Measurements from ENCODE around the gene DNAJC12.
A peak's percentile ranks its signal among the peaks of the same experiment; 100 is the strongest.
"Not testable (repeated sequence)": the region's sequence is repeated elsewhere in the genome, so short reads cannot be mapped to it uniquely, and the experiment has no call there.

DNAJC12 gene

GRCh38 chr10:67780759-67781538, 57.0 kb downstream of the DNAJC12 start:
- in situ Hi-C loops (cut with HindIII; ENCODE audit: low sequenced_read_pairs), result no loop called here
- no peak for DNase-seq (ENCODE audit: low read depth, low spot score)
- no peak overlapping the region for H3K4me3 ChIP-seq (ENCODE audit: low read depth, low read length)
- TF ChIP-seq CTCF (IDR thresholded peaks at IDR 0.05; ENCODE audit: low read depth, low read length), result no peak

GRCh38 chr10:67780204-67780621, 57.8 kb downstream of the DNAJC12 start:
- H3K4me3 ChIP-seq (ENCODE audit: low read depth, low read length); in situ Hi-C loops (cut with HindIII; ENCODE audit: low sequenced_read_pairs); DNase-seq (ENCODE audit: low read depth, low spot score): not testable (repeated sequence)

GRCh38 chr10:67779465-67780203, 58.4 kb downstream of the DNAJC12 start:
- in situ Hi-C loops (cut with HindIII; ENCODE audit: low sequenced_read_pairs), result no loop called here
- TF ChIP-seq CTCF (IDR thresholded peaks at IDR 0.05; ENCODE audit: low read depth, low read length), result peak; percentile 72
- no peak overlapping the region for H3K4me3 ChIP-seq (ENCODE audit: low read depth, low read length)
- DNase-seq (ENCODE audit: low read depth, low spot score), result peak; percentile 82

GRCh38 chr10:67776371-67776770, 61.6 kb downstream of the DNAJC12 start:
- DNase-seq (ENCODE audit: low read depth, low spot score), result no peak
- in situ Hi-C loops (cut with HindIII; ENCODE audit: low sequenced_read_pairs), result no loop called here
- TF ChIP-seq CTCF (IDR thresholded peaks at IDR 0.05; ENCODE audit: low read depth, low read length), result no peak
- no peak overlapping the region for H3K4me3 ChIP-seq (ENCODE audit: low read depth, low read length)

GRCh38 chr10:67775279-67775678, 62.7 kb downstream of the DNAJC12 start:
- no peak for DNase-seq (ENCODE audit: low read depth, low spot score)
- in situ Hi-C loops (cut with HindIII; ENCODE audit: low sequenced_read_pairs), result no loop called here
- TF ChIP-seq CTCF (IDR thresholded peaks at IDR 0.05; ENCODE audit: low read depth, low read length), result no peak
- H3K4me3 ChIP-seq (ENCODE audit: low read depth, low read length), result no peak overlapping the region

- in situ Hi-C loops (cut with HindIII; ENCODE audit: low sequenced_read_pairs), result no loop called here
- DNase-seq (ENCODE audit: low read depth, low spot score), result peak; percentile 67
- TF ChIP-seq CTCF (IDR thresholded peaks at IDR 0.05; ENCODE audit: low read depth, low read length), result no peak
- H3K4me3 ChIP-seq (ENCODE audit: low read depth, low read length), result no peak overlapping the region
These were observed 65.0 kb downstream of the DNAJC12 start for GRCh38 chr10:67772894-67773511.

- H3K4me3 ChIP-seq (ENCODE audit: low read depth, low read length), result no peak overlapping the region
- no peak for TF ChIP-seq CTCF (IDR thresholded peaks at IDR 0.05; ENCODE audit: low read depth, low read length)
- no peak for DNase-seq (ENCODE audit: low read depth, low spot score)
- in situ Hi-C loops (cut with HindIII; ENCODE audit: low sequenced_read_pairs), result no loop called here
These were observed 65.8 kb downstream of the DNAJC12 start for GRCh38 chr10:67772151-67772550.
